Middle frontal gyrus (tissue), 1 donor: ENCODE measurements around the gene FRY.

ENCODE experiments used
- DNase-seq: peaks from one replicate; pipeline ENCODE4 v3.0.0-alpha.2; 2015; ENCODE audit warnings: low spot score; ENCODE audit errors: extremely low spot score

The FRY gene

DNA sequence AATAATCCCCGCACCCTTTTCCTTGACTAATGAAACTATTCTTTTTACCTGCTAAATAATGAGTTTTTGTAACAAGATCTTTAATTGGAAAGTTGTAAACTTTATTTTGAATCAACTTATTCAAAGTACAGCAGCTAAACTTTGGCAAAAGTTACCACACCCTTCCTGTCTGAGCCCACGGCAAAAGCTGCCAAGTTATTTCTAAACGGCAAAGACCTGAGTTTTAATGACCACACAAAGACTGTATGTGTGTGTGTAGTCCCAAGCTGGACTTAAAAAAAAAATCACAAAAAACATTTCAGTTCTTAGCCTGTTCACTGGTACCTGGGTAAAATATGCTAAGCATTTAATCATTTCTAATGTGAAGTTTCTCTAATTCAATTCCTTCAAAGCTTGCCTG is 222.8 kb downstream of the FRY start:
- no peak for DNase-seq

DNA sequence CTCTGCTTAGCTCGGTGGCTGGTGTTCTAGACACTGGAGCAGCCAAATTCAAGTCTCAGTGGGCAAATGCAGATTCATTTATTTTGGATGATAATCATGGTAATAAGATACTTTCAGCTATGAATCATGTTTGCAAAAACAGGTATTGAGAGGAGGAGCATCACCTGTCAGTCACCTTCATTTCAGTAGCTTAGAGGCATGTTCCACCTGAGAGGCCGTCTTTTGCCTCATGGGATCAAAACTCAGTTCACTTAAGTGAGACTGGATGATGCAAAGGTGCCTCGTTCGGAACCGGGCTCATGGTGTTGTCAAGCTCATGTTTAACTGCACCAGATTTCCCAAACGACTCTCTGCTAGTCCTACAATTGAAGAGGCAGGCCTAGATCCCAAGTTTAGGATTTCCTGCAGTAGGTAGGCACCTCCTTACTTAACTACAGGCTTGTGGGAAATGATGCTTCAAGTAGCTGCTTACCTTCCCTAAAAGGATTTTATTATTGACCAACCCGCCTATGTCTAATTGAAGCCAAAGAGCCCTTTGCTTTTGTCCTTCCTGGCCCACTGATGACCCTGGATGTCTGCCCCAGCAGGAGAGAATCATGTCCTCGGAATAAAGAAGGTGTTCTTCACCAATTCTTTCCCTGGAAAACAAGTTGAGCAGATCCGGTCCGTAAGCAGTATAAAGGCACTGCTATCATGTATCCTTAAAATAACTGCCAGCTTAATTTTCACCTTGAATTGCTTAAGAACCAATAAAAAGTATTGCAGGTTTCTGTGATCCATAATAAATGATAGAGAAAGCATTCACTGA is 223.5 kb downstream of the FRY start:
- no peak for DNase-seq

DNA sequence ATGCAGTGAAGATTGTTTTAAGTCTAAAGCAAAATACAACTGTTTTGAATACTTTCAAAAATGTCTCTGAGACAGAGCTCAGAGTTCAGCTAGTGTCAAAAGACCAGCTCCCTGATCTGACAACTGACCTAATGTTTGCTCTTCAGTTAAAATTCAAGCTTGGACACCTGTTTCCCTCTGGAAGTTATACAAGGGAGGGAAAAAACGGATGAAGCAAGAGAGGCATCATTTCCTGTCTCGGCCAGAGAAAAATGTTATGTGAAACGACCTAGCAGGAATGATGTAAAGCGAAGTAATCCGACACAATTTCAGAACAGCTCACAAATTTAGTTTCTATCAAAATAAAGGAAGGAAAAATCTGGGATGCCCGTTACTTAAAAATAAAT is 224.1 kb downstream of the FRY start:
- no peak for DNase-seq

DNA sequence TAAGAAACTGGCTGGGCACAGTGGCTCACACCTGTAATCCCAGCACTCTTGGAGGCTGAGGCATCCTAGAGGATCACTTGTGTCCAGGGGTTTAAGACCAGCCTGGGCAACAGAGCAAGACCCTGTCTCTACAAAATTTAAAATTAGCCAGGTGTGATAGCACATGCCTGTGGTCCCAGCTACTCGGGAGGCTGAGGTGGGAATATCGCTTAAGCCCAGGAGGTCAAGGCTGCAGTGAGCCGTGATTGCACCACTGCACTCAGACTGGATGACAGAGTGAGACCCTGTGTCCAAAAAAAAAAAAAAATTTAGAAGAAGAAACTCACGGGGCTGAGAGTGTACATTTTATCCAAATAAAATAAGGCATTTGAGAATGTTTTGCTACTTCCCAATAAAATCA is 224.7 kb downstream of the FRY start:
- DNase-seq = no peak

DNA sequence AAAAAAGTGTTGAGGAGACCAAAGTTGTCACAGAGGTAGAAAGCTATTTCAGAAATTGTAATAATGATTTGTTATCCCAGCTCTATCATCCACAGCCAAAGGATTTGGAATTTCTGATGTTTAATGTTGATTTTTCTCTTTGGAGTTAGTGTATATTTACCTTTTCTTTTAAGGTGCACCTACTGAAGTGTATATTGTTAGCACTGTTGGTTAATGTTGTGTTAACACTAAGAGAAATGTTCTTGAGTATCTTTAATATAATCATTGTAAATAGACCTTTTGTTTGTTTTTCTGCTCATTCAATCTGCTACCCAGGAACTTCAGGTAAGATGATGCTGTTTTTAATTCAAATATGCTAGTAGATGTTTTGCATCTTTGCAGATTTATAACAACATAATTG is 226.1 kb downstream of the FRY start:
- DNase-seq = no peak

DNA sequence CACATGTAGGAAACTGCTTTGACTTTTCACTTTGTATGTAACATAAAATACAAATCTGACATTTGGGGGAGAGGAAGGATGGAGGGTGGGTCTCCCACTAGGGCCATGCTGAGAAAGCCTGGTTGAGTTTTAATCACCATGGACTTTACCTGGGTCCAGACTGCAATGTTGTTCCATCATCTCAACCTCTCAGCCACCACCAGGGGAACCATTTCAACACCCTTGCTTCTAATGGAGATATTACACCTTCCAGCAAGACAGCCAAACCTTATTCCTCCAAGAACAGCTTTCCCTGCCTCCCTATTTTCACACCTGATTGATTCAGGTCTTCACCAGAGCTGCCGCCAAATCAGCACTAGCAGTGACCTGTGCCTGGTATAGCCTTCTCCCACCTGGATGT is 227.5 kb downstream of the FRY start:
- no peak for DNase-seq

DNA sequence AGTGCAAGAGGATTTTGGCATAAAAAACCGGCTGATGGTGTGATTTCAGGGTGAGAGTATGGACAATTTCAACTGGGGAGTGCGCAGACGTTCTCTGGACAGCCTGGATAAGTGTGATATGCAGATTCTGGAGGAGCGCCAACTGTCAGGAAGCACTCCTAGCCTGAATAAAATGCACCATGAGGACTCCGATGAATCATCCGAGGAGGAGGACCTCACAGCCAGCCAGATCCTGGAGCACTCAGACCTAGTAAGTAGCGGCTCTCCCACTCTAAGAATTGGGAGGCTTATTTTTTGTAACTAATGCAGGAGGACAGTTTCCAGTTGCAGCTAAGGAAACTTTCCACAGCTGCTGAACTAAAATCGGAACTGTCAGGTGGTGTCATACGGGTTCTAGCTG is 230.0 kb downstream of the FRY start:
- peak; percentile 44 for DNase-seq

DNA sequence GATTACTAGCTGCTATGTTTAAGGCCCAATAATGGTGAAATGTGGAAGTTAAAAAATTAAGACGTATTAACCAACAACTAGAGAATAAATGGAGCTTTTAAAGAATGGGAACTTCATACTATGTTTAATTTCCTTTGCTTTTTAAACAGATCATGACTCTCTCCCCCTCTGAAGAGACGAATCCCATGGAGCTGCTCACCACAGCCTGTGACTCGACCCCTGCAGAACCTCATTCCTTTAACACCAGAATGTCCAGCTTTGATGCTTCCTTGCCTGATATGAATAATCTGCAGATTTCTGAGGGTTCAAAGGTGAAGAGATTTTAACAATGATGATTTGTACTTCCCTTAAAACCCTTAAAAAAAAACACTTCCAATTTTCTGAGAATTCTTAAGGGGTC is 230.6 kb downstream of the FRY start:
- DNase-seq = no peak

DNA sequence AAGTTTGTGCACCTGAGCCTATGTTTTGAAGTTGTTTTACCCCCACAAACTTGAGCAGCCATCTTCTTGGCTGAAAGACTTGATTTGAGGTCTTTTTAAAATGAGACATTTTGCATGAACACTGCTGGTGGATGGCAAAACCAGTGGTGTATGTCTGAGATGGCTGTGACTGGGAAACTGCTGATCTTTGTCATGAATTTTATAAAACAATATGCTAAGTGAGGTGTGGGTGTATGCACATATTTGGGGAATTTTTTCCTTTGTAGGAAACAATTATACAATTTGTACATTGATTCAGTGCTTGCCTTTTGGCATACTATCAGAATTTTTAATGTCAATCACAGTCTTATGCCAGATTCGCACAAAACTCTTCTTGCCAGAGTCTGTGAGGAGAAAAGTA is 231.0 kb downstream of the FRY start:
- DNase-seq = no peak

DNA sequence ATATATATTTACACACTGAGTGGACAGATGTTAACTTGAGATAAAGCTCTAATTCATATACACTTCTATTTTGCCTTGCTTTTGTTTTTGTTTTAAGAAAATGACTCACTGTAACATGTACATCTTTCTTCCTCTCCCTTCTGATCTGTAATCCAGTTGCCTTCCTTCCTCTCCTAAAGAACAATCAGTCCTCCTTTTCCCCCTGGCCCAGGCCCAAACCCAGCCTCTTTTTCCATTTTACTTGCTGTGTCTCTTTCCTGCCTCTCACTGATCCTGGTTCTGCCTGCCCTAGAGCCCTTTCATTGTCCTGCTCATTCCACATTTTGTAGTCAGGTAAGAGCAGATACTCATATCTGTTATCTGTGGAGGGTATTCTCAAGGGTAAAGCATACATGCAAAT is 232.8 kb downstream of the FRY start:
- no peak for DNase-seq

DNA sequence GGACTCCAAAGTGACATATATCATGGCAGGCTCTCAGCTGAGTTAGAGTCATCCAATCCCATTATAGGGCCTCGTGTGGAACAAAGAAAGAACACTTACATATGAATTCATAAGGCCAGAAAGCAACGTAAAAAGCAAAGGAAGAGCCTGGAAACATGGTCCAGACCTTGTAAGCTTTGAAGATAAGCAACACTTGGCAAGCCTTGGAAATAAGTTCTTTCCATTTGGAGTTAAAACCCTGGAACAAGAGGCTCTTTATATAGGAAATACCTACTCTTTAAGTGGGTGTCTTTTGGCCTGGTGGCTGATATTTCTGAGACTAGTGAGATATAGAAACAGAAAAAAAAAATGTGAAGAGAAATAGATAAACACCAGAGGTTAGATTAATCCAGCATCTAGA is 234.2 kb downstream of the FRY start:
- no peak for DNase-seq

DNA sequence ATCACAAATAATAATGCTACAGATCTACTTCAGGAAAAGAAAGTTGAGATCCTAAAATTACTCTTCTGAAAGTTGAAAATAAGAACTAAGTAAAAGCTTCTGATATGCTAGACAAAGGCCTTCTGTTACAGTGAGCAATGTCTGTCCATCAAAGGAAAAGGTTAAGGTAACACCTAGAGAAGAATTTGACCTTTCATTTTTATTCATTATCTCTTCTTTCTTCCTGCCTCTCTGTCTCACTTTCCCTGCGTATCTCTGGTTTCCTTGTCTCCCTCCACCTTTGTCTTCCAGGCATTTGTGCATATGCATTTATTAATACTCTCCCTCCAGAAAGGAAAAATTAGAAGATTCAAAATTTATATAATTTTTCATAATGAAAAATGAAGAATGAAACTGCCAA is 234.6 kb downstream of the FRY start:
- DNase-seq = no peak

DNA sequence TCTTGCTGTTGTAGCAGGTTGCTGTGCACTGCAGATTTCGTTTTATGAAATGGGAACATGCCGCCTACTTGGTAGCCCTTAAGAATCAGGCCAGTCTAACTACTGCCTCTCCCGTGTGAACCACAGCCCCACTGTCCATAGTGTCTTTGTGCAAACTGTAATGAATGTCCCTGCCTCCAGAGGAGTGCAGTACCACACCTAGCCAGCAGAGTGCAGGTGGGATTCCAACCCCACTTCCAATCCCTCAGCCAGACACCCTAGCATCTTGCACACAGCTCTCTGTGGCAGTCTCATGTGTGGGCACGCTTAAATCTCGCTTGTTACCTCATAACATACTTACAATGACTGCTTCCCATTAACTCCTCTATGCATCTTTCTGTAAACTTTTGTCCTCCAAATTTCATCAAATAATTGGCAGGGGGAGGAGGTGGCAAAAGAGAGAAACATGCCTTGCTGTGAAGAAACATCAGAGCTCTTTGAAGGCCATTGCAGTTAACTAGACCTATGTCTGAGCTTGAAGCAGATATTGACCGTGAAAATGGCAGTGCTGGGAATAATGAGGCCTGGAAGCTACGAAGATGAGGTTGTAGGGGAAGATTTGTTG is 236.4 kb downstream of the FRY start:
- DNase-seq = no peak

DNA sequence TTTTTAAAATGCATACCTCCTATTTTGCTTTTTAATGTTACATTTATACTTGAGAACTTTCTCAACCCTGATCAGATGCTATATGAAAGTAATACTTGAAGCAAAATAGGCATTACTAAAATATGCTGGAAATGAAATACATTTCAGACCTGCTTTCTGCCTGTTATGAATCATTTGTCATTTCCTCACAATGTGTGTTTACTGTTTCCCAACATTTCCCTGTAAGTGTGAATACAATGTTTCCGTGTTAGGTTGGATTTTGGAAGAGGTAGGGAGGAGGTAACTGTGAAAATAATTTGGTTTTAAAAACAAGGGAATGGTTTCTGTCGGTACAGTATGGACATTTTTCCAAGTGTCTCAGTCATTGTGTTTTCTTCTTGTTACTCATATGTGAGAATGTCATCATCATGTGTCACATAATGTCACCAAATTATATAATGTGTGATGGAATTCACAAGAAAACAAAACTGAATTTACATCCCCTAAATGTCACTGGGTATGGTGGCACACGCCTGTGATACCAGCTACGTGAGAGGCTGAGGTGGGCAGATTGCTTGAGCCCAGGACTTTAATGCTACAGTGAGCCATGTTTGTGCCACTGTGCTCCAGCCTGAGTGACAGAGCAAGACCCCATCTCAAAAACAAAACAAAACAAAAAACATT is 240.6 kb downstream of the FRY start:
- no peak for DNase-seq

DNA sequence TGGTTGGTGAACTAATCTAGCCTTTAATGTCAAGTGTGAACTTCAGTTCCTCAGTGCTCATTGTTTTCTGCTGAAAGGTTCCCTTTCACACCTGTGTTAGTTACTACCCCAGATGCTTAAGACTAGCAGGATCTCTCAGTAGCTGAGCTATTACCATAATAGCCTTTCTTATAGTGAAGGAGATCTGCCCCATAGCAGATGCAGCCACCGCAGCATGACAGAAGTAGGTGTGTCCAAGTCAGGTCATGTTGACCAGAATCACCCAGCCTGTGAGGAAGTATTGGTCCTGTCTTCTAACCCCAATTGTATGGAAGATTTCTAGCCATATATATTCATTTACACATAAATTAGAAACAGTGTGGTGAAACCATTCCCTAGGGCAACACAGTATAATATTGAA is 246.3 kb downstream of the FRY start:
- DNase-seq = no peak

DNA sequence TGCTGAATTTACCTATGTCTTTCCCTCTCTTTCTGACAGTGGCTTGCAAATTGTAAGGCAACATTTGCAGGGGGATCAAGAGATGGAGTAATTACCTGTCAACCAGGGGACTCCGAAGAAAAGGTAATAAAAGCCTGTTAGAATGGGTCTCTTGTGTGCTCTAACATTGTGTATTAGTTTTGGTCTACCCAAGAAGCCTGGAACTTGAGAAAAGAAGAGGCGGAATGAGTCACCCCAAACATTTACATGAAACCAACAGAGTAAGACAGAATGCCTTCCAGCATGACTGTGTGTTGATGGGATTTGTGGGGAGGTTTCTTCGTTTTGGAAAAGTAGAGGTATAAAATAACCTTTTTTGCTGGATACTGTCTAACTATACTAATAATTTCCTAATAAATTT is 246.9 kb downstream of the FRY start:
- DNase-seq = no peak

DNA sequence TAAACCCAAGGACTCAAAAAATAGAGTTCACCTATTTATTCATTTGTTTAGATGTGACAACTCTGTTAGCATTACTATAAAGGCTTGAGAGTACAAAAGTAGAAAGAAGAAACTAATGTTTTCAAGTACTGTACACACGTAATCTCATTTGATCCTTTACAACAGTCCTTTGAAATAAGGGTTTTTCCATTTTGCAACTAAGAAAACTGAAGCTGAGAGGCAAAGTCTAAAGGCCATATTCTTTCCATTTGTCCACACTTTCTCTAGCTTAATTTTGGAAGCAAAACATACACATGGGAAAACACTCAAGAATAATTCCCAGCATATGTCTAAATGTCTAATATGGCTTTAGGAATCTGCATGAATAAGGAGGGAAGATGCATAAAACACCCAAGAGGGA is 249.5 kb downstream of the FRY start:
- no peak for DNase-seq

DNA sequence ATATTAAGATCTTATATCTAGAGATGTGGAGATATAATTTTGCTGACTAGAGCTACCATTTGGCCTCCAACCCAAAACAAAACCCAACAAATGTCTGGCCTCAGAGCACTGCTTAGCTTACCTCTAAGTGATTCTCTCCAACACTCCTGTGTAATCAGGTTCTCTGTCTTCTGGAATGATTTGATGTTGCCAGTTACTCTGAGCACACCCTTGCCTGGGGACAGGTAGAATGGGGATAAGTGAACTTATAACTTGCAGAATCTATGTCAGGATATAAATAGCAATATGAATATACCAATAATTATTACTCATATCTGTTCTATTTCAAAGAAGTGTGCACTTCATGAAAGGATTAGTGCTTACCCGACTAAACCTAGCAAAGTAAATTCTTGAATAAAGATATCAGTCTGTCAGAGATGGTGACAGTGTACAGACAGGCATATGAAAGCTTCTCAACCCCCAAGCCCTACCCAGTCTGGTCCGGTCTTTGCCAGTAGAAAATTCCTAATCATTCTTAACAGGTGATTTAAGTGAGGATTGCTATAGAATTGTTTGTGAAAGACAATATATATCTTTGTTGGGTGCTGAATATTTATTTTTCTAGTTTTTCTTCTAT is 250.6 kb downstream of the FRY start:
- no peak for DNase-seq

DNA sequence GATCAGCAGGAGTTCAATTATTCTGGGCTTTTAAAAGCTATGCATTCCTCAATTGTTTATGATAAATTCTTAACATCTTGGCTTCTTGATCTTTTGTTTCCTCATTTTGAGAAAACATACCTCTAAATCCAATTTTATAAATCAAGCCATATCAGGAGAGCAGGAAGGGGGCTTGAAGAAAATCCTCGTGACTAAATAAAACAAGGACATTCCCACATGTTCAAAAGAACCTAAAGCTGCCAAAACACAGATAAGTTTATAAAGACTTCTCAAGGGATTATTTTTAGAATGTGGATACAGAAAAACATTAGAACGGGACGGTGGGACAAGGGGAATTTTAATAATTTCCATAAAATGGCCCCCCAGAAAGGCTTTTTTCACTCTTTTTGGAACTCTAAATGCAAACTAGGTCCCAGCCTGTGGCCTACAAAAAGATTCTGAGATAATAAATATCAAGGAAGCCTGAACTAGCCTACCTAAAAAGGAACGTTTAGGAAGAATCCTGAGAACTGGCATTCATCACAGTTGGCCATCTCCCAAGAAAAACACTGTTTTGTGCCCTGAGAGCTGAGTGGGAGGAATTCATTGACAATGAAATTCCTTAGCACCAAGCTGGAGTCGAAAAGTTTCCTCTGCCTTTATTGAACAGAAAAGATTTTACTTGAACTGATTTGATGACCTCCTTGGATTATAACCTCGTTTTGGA is 253.5 kb downstream of the FRY start:
- DNase-seq = peak; percentile 56

DNA sequence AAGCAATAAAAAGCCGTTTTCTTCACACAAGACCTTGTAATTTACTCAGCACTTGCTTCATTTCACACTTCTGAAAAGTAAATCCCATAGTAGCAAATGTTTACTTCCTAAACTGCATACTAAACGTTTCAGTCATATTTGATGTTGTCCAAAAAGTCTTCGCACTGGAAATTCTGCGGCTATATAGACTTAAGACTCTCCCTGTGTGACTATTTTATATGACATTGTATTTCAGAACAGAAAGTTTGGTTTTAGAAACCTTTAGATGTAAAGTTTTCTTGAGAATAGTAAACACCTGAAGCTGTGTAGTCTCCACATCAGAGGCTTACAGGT is 254.0 kb downstream of the FRY start:
- no peak for DNase-seq

DNA sequence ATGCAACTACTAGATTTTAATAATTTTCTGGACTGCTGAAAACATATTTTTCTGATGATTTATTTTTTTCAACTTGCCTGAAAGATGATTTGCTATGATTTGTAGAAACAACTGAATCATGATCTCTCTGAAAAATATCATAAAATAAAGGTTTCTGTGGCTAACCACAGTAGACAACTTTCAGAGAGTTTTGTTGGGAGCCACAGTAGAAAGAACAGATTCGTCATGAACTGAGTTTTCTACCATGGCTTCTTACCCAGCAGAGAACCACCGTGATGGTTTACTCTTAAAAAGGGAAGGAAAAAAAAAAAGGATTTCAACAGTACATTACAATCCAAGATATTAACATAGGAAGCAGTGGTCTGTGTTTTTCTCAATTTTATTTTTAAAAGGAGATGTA is 265.6 kb downstream of the FRY start:
- no peak for DNase-seq

DNA sequence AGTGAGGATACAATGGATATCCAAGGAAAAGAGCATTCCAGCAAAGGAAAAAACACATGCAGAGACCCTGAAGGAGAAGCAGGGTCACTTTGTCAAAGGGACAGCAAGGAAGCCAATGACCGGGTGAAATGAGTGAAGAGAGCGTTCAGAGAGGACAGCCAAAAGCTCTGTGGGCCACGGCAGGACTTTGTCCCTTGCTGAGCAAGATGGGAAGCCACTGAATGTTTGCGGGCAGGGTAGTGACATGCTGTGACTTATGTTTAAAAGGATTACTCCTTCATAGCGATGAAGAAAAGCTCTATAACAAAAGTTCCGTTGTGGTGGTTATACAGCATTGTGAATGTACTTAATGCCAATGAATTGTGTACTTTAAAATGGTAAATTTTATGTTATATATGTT is 267.1 kb downstream of the FRY start:
- DNase-seq = no peak
